Measurements from ENCODE around the gene AUTS2. TPM values are rescaled to one million over a fixed set of nuclear protein-coding genes. Genes with fewer than 3 reads are reported as not detected.

Gene AUTS2
- total RNA-seq, 1 experiment from 2014 or later = 42.1 TPM

DNA sequence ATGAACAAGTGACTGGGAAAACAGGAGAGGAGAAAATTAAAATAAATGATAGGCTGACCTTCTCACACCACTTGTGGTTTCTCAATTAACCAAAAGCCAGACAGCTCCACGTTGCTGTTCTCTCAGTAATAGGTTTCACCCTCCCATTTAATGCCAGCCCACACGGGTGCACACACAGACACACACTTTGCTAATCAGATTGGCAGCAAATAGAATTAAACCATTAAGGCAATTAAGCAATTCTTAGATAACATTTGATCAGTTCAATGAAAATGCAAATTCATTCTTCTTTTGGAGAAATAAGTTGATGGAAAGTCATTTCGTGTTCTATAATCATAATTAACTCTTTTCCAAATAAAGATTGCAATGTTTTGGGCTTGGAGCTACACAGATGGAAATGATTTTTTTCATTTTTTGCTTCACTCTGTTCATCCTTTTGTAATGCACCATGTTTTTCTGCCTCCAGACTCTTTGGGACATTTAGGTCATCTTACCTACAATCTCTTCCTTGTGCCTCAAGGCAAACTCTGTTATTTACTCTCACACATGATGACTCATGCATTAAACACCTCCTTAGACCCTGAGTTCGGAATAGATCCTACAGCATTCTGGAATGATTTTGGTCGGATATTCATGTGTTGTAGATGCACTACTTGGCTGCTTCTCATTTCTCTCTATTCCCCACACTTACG lies 700.7 kb downstream of the AUTS2 start:
- Histone ChIP-seq H3K36me3 (ENCODE audit: insufficient read depth, low read length, poor library complexity, severe bottlenecking) (no peaks in the 10 kb centered on the region), H3K27me3 (replicated peaks; ENCODE audit: insufficient read depth, low read depth, low read length, poor library complexity) (no peaks in the 10 kb centered on the region), H3K27ac (ENCODE audit: low read depth, low read length, poor library complexity, severe bottlenecking) (no peak overlapping the region), H3K9me3 (ENCODE audit: low read depth, low read length, poor library complexity, severe bottlenecking) (no peaks in the 10 kb centered on the region), H3K4me1 (ENCODE audit: insufficient read depth, low read length, poor library complexity, severe bottlenecking) (no peaks in the 10 kb centered on the region), H3K4me3 (ENCODE audit: low read depth, low read length, poor library complexity, severe bottlenecking) (no peak overlapping the region)
- POLR2A ChIA-PET (ENCODE audit: low non-redundant PET) = no interaction called here
- no TSS peak for BruUV-seq (replicated peaks)
- intact Hi-C loops (cut with micrococcal nuclease; ENCODE audit: unreplicated experiment) = no loop called here
- TF ChIP-seq, protein P1, sequence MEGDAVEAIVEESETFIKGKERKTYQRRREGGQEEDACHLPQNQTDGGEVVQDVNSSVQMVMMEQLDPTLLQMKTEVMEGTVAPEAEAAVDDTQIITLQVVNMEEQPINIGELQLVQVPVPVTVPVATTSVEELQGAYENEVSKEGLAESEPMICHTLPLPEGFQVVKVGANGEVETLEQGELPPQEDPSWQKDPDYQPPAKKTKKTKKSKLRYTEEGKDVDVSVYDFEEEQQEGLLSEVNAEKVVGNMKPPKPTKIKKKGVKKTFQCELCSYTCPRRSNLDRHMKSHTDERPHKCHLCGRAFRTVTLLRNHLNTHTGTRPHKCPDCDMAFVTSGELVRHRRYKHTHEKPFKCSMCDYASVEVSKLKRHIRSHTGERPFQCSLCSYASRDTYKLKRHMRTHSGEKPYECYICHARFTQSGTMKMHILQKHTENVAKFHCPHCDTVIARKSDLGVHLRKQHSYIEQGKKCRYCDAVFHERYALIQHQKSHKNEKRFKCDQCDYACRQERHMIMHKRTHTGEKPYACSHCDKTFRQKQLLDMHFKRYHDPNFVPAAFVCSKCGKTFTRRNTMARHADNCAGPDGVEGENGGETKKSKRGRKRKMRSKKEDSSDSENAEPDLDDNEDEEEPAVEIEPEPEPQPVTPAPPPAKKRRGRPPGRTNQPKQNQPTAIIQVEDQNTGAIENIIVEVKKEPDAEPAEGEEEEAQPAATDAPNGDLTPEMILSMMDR (conservative IDR thresholded peaks at IDR 0.05; ENCODE audit: low read depth, low read length) = no peak
- TF ChIP-seq EZH2 (IDR thresholded peaks at IDR 0.05; ENCODE audit: borderline replicate concordance, low read depth, low read length, poor library complexity, severe bottlenecking) = no peak
- DNase-seq (ENCODE audit: low spot score) = no peak
- CTCF ChIA-PET = no interaction called here

DNA sequence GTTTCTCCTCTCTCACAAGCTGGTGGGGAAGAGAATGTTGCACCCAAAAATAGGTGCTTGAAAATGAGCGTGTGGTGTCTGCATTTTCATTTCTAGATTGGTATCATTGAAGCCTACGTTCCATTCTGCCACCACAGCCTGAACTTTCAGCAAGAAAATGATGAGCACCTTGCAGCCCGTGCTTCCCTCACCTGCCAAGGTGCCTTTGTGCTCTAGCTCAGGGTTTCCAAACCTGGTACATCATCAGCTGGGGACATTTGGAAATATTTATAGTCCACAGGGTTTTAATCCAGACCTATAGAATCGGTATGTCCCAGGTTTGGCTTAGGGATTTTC lies 701.2 kb downstream of the AUTS2 start:
- no TSS peak for BruUV-seq (replicated peaks)
- ChIA-PET CTCF (no interaction called here), POLR2A (ENCODE audit: low non-redundant PET) (no interaction called here)
- Histone ChIP-seq H3K9me3 (ENCODE audit: low read depth, low read length, poor library complexity, severe bottlenecking) (no peaks in the 10 kb centered on the region), H3K27me3 (replicated peaks; ENCODE audit: insufficient read depth, low read depth, low read length, poor library complexity) (no peaks in the 10 kb centered on the region), H3K36me3 (ENCODE audit: insufficient read depth, low read length, poor library complexity, severe bottlenecking) (no peaks in the 10 kb centered on the region), H3K4me3 (ENCODE audit: low read depth, low read length, poor library complexity, severe bottlenecking) (no peak overlapping the region), H3K4me1 (ENCODE audit: insufficient read depth, low read length, poor library complexity, severe bottlenecking) (no peaks in the 10 kb centered on the region), H3K27ac (ENCODE audit: low read depth, low read length, poor library complexity, severe bottlenecking) (no peak overlapping the region)
- TF ChIP-seq EZH2 (IDR thresholded peaks at IDR 0.05; ENCODE audit: borderline replicate concordance, low read depth, low read length, poor library complexity, severe bottlenecking) = no peak
- TF ChIP-seq, protein P1 (conservative IDR thresholded peaks at IDR 0.05; ENCODE audit: low read depth, low read length) = no peak
- no peak for DNase-seq (ENCODE audit: low spot score)
- intact Hi-C loops (cut with micrococcal nuclease; ENCODE audit: unreplicated experiment) = no loop called here

DNA sequence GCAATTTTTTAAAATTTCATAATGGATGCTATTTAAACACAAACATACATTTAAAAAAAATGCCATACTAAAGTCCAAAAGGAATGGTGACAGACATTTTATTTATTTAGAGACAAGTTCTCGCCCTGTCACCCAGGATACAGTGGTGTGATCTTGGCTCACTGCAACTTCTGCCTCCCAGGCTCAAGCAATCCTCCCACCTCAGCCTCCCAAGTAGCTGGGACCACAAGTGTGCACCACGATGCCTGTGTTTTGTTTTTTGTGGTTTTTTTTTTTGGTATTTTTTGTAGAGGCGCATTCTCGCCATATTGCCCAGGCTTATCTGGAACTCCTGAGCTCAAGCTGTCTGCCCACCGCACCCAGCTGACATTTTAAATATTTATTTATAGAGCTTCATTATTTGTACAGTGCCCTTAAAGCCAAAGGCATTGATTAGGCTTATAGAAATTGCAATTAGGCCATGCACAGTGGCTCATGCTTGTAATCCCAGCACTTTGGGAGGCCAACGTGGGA lies 703.5 kb downstream of the AUTS2 start:
- BruUV-seq (replicated peaks) = no TSS peak
- Histone ChIP-seq H3K36me3 (ENCODE audit: insufficient read depth, low read length, poor library complexity, severe bottlenecking) (no peaks in the 10 kb centered on the region), H3K27me3 (replicated peaks; ENCODE audit: insufficient read depth, low read depth, low read length, poor library complexity) (no peaks in the 10 kb centered on the region), H3K9me3 (ENCODE audit: low read depth, low read length, poor library complexity, severe bottlenecking) (no peaks in the 10 kb centered on the region), H3K4me3 (ENCODE audit: low read depth, low read length, poor library complexity, severe bottlenecking) (no peak overlapping the region), H3K27ac (ENCODE audit: low read depth, low read length, poor library complexity, severe bottlenecking) (no peak overlapping the region), H3K4me1 (ENCODE audit: insufficient read depth, low read length, poor library complexity, severe bottlenecking) (peaks cover 4% of the 10 kb centered on the region)
- ChIA-PET CTCF (no interaction called here), POLR2A (ENCODE audit: low non-redundant PET) (no interaction called here)
- TF ChIP-seq, protein P1 (conservative IDR thresholded peaks at IDR 0.05; ENCODE audit: low read depth, low read length) = no peak
- no peak for TF ChIP-seq EZH2 (IDR thresholded peaks at IDR 0.05; ENCODE audit: borderline replicate concordance, low read depth, low read length, poor library complexity, severe bottlenecking)
- intact Hi-C loops (cut with micrococcal nuclease; ENCODE audit: unreplicated experiment) = loop anchor here (10.0 kb wide), 1 partner anchor 153 kb away; no protein-coding TSS in a partner anchor
- no peak for DNase-seq (ENCODE audit: low spot score)

Data from A673 (cell line).